GM18951 (cell line): ENCODE measurements around the gene CGB5.

Experiments
- POLR2A ChIP-seq: IDR thresholded peaks from 4 replicates; pipeline ENCODE4 v1.6.1; 2011; ENCODE audit warnings: mild to moderate bottlenecking; ENCODE audit not compliant: insufficient read length, insufficient read depth; ENCODE audit errors: extremely low read depth
- in situ Hi-C: fragments of 300-500 bp; cut with MboI; formaldehyde crosslinking; loops from one replicate; pipeline ENCODE4 v1.12.0; 2022; ENCODE audit warnings: low sequenced_read_pairs, mixed read lengths, inconsistent platforms; ENCODE audit not compliant: unreplicated experiment

The CGB5 gene

GRCh38 chr19:49085020-49085867 lies 41.6 kb downstream of the CGB5 start, which contains the start of gene SNRNP70:
TSS of gene SNRNP70 (plus strand) at chr19:49085451. CDS start at chr19:49086415, 964 bp downstream.
- peak; percentile 98 for TF ChIP-seq POLR2A
- in situ Hi-C loops: no loop called here

GRCh38 chr19:49085868-49086232 lies 42.2 kb downstream of the CGB5 start:
- in situ Hi-C loops: no loop called here
- TF ChIP-seq POLR2A: no peak

GRCh38 chr19:49086296-49086695 lies 42.6 kb downstream of the CGB5 start:
- TF ChIP-seq POLR2A: no peak
- in situ Hi-C loops: no loop called here

- in situ Hi-C loops: loop anchor here (10.0 kb wide), 1 partner anchor 103 kb away; no protein-coding TSS in a partner anchor
- no peak for TF ChIP-seq POLR2A
Observed at GRCh38 chr19:49091391-49092038, 47.9 kb downstream of the CGB5 start.

- no peak for TF ChIP-seq POLR2A
- in situ Hi-C loops: loop anchor here (10.0 kb wide), 1 partner anchor 102 kb away; no protein-coding TSS in a partner anchor
Observed at GRCh38 chr19:49092686-49093085, 49.0 kb downstream of the CGB5 start.
